Erythroblast (primary cell): ENCODE data around the gene AKR1C1.
"Not testable (repeated sequence)": the region's sequence is repeated elsewhere in the genome, so short reads cannot be mapped to it uniquely, and the experiment has no call there.

Experiments used
- GATA1 ChIP-seq: IDR thresholded peaks from 2 replicates; pipeline ENCODE4 v1.6.1; 2011; ENCODE audit warnings: low read depth, mild to moderate bottlenecking, control low read depth, low read length, moderate library complexity
- POLR2A ChIP-seq: IDR thresholded peaks from 2 replicates; pipeline ENCODE4 v1.6.1; 2011; ENCODE audit warnings: mild to moderate bottlenecking, low read length

DNA sequence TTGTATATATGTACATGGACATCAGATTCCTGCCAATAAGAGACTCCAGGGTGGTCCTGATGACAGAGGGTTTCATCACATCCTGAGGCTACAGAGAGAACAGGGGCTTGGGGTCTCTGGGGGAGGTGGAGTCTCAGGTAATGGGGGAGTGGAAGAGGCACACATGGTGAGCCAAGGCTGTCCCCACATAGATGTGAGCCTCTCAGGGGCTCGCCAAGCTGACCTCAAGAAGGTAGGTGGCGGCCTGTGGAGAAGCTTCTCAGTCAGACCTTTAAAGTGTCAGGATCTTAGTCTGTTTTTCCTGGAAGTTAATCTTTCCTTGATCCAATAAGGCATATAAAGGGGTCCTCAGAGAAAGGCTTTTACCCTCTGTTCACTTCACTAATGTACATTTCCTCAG, 22.3 kb upstream of the AKR1C1 start:
- not testable (repeated sequence) for TF ChIP-seq POLR2A, GATA1
